ENCODE results near the gene TENM3.
A peak's percentile ranks its signal among the peaks of the same experiment; 100 is the strongest.
"Not testable (repeated sequence)": the region's sequence is repeated elsewhere in the genome, so short reads cannot be mapped to it uniquely, and the experiment has no call there.

TENM3 gene

GRCh38 chr4:182807767-182808548, 564.8 kb downstream of the TENM3 start:
- H3K4me3 ChIP-seq (ENCODE audit: low read depth, low read length), result no peak overlapping the region
- no peak for DNase-seq (ENCODE audit: low read depth)
- no peak for TF ChIP-seq CTCF (conservative IDR thresholded peaks at IDR 0.05; ENCODE audit: low read depth, low read length)

GRCh38 chr4:182808673-182809416, 565.6 kb downstream of the TENM3 start:
- DNase-seq (ENCODE audit: low read depth), result peak; percentile 14
- TF ChIP-seq CTCF (conservative IDR thresholded peaks at IDR 0.05; ENCODE audit: low read depth, low read length), result no peak
- no peak overlapping the region for H3K4me3 ChIP-seq (ENCODE audit: low read depth, low read length)

- DNase-seq (ENCODE audit: low read depth), result peak; percentile 38
- no peak overlapping the region for H3K4me3 ChIP-seq (ENCODE audit: low read depth, low read length)
- TF ChIP-seq CTCF (conservative IDR thresholded peaks at IDR 0.05; ENCODE audit: low read depth, low read length), result peak; percentile 66
Observed at GRCh38 chr4:182809417-182810102, 566.4 kb downstream of the TENM3 start.

GRCh38 chr4:182810103-182810615, 567.0 kb downstream of the TENM3 start:
- no peak for TF ChIP-seq CTCF (conservative IDR thresholded peaks at IDR 0.05; ENCODE audit: low read depth, low read length)
- H3K4me3 ChIP-seq (ENCODE audit: low read depth, low read length), result no peak overlapping the region
- DNase-seq (ENCODE audit: low read depth), result no peak

GRCh38 chr4:182812916-182813315, 569.7 kb downstream of the TENM3 start:
- TF ChIP-seq CTCF (conservative IDR thresholded peaks at IDR 0.05; ENCODE audit: low read depth, low read length), result no peak
- no peak overlapping the region for H3K4me3 ChIP-seq (ENCODE audit: low read depth, low read length)
- DNase-seq (ENCODE audit: low read depth), result no peak

- not testable (repeated sequence) for DNase-seq (ENCODE audit: low read depth); H3K4me3 ChIP-seq (ENCODE audit: low read depth, low read length)
Observed at GRCh38 chr4:182814065-182814464, 570.9 kb downstream of the TENM3 start.

Measured in choroid plexus epithelial cell (primary cell).